ENCODE results near the gene ZNF263. TPM values are rescaled to one million over a fixed set of nuclear protein-coding genes. Genes with fewer than 3 reads are reported as not detected.

The ZNF263 gene
- total and polyA plus RNA-seq, 2 of the 13 experiments (the other 11 are each of a cell fraction or from before 2014, with no cell fraction given): 10.2 to 41.2 TPM

GRCh38 chr16:3234857-3235561 is 48.3 kb upstream of the ZNF263 start, which contains the start of gene ZNF200 (continued):
- no peak; the same call in 1 of the 2 replicates for TF ChIP-seq TEF (CRISPR knock-in tag; IDR thresholded peaks at IDR 0.05)
- peak; percentile 68; the same call in 1 of the 2 replicates for TF ChIP-seq MYC (CRISPR knock-in tag; IDR thresholded peaks at IDR 0.05; ENCODE audit: borderline replicate concordance)
- TF ChIP-seq ARNTL (CRISPR knock-in tag; IDR thresholded peaks at IDR 0.05): no peak
- peak; percentile 60; the same call in 1 of the 2 replicates for TF ChIP-seq SAFB2 (CRISPR knock-in tag; IDR thresholded peaks at IDR 0.05; ENCODE audit: borderline replicate concordance, low read depth)
- 0 out of 2 replicates have a peak, but pooled peaks have one; percentile 42 for TF ChIP-seq NKX3-1 (CRISPR knock-in tag; IDR thresholded peaks at IDR 0.05)
- TF ChIP-seq ZNF616 (CRISPR knock-in tag; IDR thresholded peaks at IDR 0.05; ENCODE audit: low read depth): peak; percentile 38; the same call in 1 of the 2 replicates
- TF ChIP-seq ZNF318 (CRISPR knock-in tag; IDR thresholded peaks at IDR 0.05): no peak
- TF ChIP-seq ZNF207 (IDR thresholded peaks at IDR 0.05; ENCODE audit: borderline replicate concordance): no peak
- peak; percentile 80; the same call in 1 of the 2 replicates for TF ChIP-seq ZNF605 (CRISPR knock-in tag; IDR thresholded peaks at IDR 0.05)
- peak; percentile 96 for TF ChIP-seq ATF1 (CRISPR knock-in tag; IDR thresholded peaks at IDR 0.05)
- TF ChIP-seq SALL2 (CRISPR knock-in tag; IDR thresholded peaks at IDR 0.05): 0 out of 2 replicates have a peak, but pooled peaks have one; percentile 21
- TF ChIP-seq GZF1 (CRISPR knock-in tag; IDR thresholded peaks at IDR 0.05): peak; percentile 94
- no peak for TF ChIP-seq PCBP2 (optimal IDR thresholded peaks at IDR 0.05; ENCODE audit: low read depth, low read length, poor library complexity, severe bottlenecking)
- TF ChIP-seq, protein P1, sequence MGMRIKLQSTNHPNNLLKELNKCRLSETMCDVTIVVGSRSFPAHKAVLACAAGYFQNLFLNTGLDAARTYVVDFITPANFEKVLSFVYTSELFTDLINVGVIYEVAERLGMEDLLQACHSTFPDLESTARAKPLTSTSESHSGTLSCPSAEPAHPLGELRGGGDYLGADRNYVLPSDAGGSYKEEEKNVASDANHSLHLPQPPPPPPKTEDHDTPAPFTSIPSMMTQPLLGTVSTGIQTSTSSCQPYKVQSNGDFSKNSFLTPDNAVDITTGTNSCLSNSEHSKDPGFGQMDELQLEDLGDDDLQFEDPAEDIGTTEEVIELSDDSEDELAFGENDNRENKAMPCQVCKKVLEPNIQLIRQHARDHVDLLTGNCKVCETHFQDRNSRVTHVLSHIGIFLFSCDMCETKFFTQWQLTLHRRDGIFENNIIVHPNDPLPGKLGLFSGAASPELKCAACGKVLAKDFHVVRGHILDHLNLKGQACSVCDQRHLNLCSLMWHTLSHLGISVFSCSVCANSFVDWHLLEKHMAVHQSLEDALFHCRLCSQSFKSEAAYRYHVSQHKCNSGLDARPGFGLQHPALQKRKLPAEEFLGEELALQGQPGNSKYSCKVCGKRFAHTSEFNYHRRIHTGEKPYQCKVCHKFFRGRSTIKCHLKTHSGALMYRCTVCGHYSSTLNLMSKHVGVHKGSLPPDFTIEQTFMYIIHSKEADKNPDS (CRISPR knock-in tag; IDR thresholded peaks at IDR 0.05): peak; percentile 66; the same call in 1 of the 2 replicates
- TF ChIP-seq ZKSCAN5 (CRISPR knock-in tag; IDR thresholded peaks at IDR 0.05): peak; percentile 22; the same call in 1 of the 2 replicates
- no peak for TF ChIP-seq AHR (CRISPR knock-in tag; IDR thresholded peaks at IDR 0.05)
- peak; percentile 77; the same call in 1 of the 2 replicates for TF ChIP-seq ZNF430 (CRISPR knock-in tag; IDR thresholded peaks at IDR 0.05)
- TF ChIP-seq RARG (CRISPR knock-in tag; IDR thresholded peaks at IDR 0.05; ENCODE audit: low read depth): 0 out of 2 replicates have a peak, but pooled peaks have one; percentile 51
- TF ChIP-seq ZNF777 (CRISPR knock-in tag; IDR thresholded peaks at IDR 0.05): peak; percentile 60

Data from HepG2 (cell line).